Gastroesophageal sphincter (tissue), 4 donors: ENCODE measurements around the gene RPP25. TPM values are rescaled to one million over a fixed set of nuclear protein-coding genes. Genes with fewer than 3 reads are reported as not detected.

Source experiments
- ATAC-seq: fragments of 150-250 bp; one replicate; pipeline ENCODE4 v1.9.1; 2016; ENCODE audit warnings: mild to moderate bottlenecking, moderate library complexity
- H3K27ac ChIP-seq, 4 donors: fragments of 200-600 bp; sonication (generic) in 3 of 4; 1 replicate in 3 of 4; 2 replicates in 1 of 4; pipeline ENCODE4 v1.5.1; 2016 to 2019
- H3K27me3 ChIP-seq: fragments of 200-600 bp; sonication (generic); one replicate; pipeline ENCODE4 v1.5.1; 2019
- H3K36me3 ChIP-seq, 2 donors: fragments of 200-600 bp; sonication (generic); one replicate each; pipeline ENCODE4 v1.5.1; 2019; ENCODE audit warnings: control low read depth in 1 of 2
- H3K4me1 ChIP-seq, 3 donors: fragments of 200-600 bp; sonication (generic); 1 replicate in 2 of 3; 2 replicates in 1 of 3; pipeline ENCODE4 v1.5.1; 2016 to 2019; ENCODE audit warnings: control low read depth in 2 of 3
- H3K4me3 ChIP-seq, 2 donors: fragments of 200-600 bp; sonication (generic); one replicate each; pipeline ENCODE4 v1.5.1; 2019; ENCODE audit warnings: mild to moderate bottlenecking in 1 of 2, moderate library complexity in 1 of 2
- H3K9me3 ChIP-seq, 3 donors: fragments of 200-600 bp; sonication (generic); one replicate each; pipeline ENCODE4 v1.5.1; 2017 to 2019; ENCODE audit warnings: control low read depth in 2 of 3
- CTCF ChIP-seq, 4 experiments: fragments of 200-600 bp in 2 of 4; fragments of 450-650 bp in 2 of 4; sonication (generic) in 1 of 4; IDR thresholded peaks; one replicate each; pipeline ENCODE4 v1.5.1; 2017 to 2019; ENCODE audit warnings: antibody characterized with exemption in 4 of 4, mild to moderate bottlenecking in 2 of 4, moderate library complexity in 2 of 4
- EP300 ChIP-seq: sonication (generic); formaldehyde crosslinking; IDR thresholded peaks from one replicate; pipeline ENCODE4 v1.6.1; 2017; ENCODE audit warnings: antibody characterized with exemption, mild to moderate bottlenecking
- POLR2A ChIP-seq, 2 donors: fragments of 450-650 bp; IDR thresholded peaks; one replicate each; pipeline ENCODE4 v1.6.1; 2017; ENCODE audit warnings: antibody characterized with exemption in 2 of 2, mild to moderate bottlenecking in 2 of 2, moderate library complexity in 1 of 2
- POLR2AphosphoS5 ChIP-seq: sonication (generic); formaldehyde crosslinking; IDR thresholded peaks from one replicate; pipeline ENCODE4 v1.6.1; 2017; ENCODE audit warnings: antibody characterized with exemption
- WGBS, 2 donors: methylation state at CpG; one replicate each; pipeline ENCODE4 v1.1.5; 2018; ENCODE audit warnings: low coverage in 1 of 2; 5-methylcytosine and 5-hydroxymethylcytosine counted together
- total RNA-seq, 4 donors: library from RNA; depleted of rRNA; stranded (reverse); fragments of >200 nt; gene quantifications; one replicate each; pipeline ENCODE4 v1.1.0, GENCODE V29; 2016

The RPP25 gene
- total RNA-seq, 4 donors from 2014 or later, result 1.6 to 8.0 (median 6.7) TPM

GRCh38 chr15:74978503-74978902, 21.9 kb upstream of the RPP25 start:
- no peak overlapping the region for H3K27ac ChIP-seq
- WGBS, 2 donors, result 0 to 37% methylated on average over 1 to 3 of the region's 3 CpGs
- peaks cover 28% of the 10 kb centered on the region for H3K27me3 ChIP-seq
- no peaks in the 10 kb centered on the region for H3K4me1 ChIP-seq
- TF ChIP-seq EP300 (no peak), CTCF (IDR thresholded peaks at IDR 0.05) (no peak), POLR2AphosphoS5 (no peak), POLR2A (IDR thresholded peaks at IDR 0.05) (no peak)
- no peak for ATAC-seq
- H3K9me3 ChIP-seq, result no peaks in the 10 kb centered on the region
- no peak overlapping the region for H3K4me3 ChIP-seq
- H3K36me3 ChIP-seq, result no peaks in the 10 kb centered on the region

GRCh38 chr15:74978077-74978476, 21.5 kb upstream of the RPP25 start:
- Histone ChIP-seq H3K4me3 (no peak overlapping the region), H3K4me1 (no peaks in the 10 kb centered on the region), H3K36me3 (no peaks in the 10 kb centered on the region), H3K9me3 (no peaks in the 10 kb centered on the region), H3K27me3 (peaks cover 32% of the 10 kb centered on the region), H3K27ac (no peak overlapping the region)
- no peak for TF ChIP-seq CTCF (IDR thresholded peaks at IDR 0.05)
- TF ChIP-seq POLR2AphosphoS5, result no peak
- TF ChIP-seq EP300, result no peak
- no peak for TF ChIP-seq POLR2A (IDR thresholded peaks at IDR 0.05)
- 83 to 100% methylated on average over 1 of the region's 1 CpG for WGBS, 2 donors
- no peak for ATAC-seq

- Histone ChIP-seq H3K36me3 (no peaks in the 10 kb centered on the region), H3K4me3 (no peak overlapping the region), H3K27me3 (peaks cover 29% of the 10 kb centered on the region), H3K9me3 (no peaks in the 10 kb centered on the region), H3K27ac (no peak overlapping the region), H3K4me1 (no peaks in the 10 kb centered on the region)
- WGBS, 2 donors, result 39 to 48% methylated on average over 4 of the region's 4 CpGs
- no peak for TF ChIP-seq CTCF (IDR thresholded peaks at IDR 0.05)
- TF ChIP-seq EP300, result no peak
- no peak for TF ChIP-seq POLR2AphosphoS5
- no peak for TF ChIP-seq POLR2A (IDR thresholded peaks at IDR 0.05)
- ATAC-seq, result no peak
These were observed 21.0 kb upstream of the RPP25 start for GRCh38 chr15:74977599-74977998.

- Histone ChIP-seq H3K36me3 (no peaks in the 10 kb centered on the region), H3K27ac (no peak overlapping the region), H3K9me3 (no peaks in the 10 kb centered on the region), H3K4me3 (no peak overlapping the region), H3K27me3 (peaks cover 25% of the 10 kb centered on the region), H3K4me1 (no peaks in the 10 kb centered on the region)
- ATAC-seq, result no peak
- no peak for TF ChIP-seq EP300
- no peak for TF ChIP-seq POLR2AphosphoS5
- TF ChIP-seq POLR2A (IDR thresholded peaks at IDR 0.05), result no peak
- no peak for TF ChIP-seq CTCF (IDR thresholded peaks at IDR 0.05)
- WGBS, 2 donors, result 82 to 86% methylated on average over 1 of the region's 1 CpG
These were observed 19.6 kb upstream of the RPP25 start for GRCh38 chr15:74976159-74976558.

- WGBS, 2 donors, result 82% methylated on average over 5 of the region's 5 CpGs; no CpG with 5 or more reads in 1 of the 2 donors
- H3K9me3 ChIP-seq, result no peaks in the 10 kb centered on the region
- no peaks in the 10 kb centered on the region for H3K27me3 ChIP-seq
- no peak overlapping the region for H3K27ac ChIP-seq
- H3K4me1 ChIP-seq, result no peaks in the 10 kb centered on the region
- no peaks in the 10 kb centered on the region for H3K36me3 ChIP-seq
- no peak for ATAC-seq
- no peak for TF ChIP-seq POLR2AphosphoS5
- TF ChIP-seq POLR2A (IDR thresholded peaks at IDR 0.05), result no peak
- TF ChIP-seq EP300, result no peak
- no peak for TF ChIP-seq CTCF (IDR thresholded peaks at IDR 0.05)
- no peak overlapping the region for H3K4me3 ChIP-seq
These were observed 11.1 kb upstream of the RPP25 start for GRCh38 chr15:74967670-74968069.
